HG03097 (cell line): ENCODE results near the gene VCP.

Experiments
- ATAC-seq: cut with Tn5 transposase; IDR thresholded peaks from one replicate; pipeline ENCODE4 v1.9.1; 2021; ENCODE audit not compliant: unreplicated experiment, low FRiP score

Gene VCP

GRCh38 chr9:35072461-35073278, at the start of gene VCP:
Gene VCP, minus strand, starts transcription at chr9:35072625. Its CDS starts 272 bp downstream, at chr9:35072353.
- ATAC-seq, result peak; percentile 79

GRCh38 chr9:35116898-35117551, 44.6 kb upstream of the VCP start:
- ATAC-seq, result peak; percentile 43

- no peak for ATAC-seq
These were observed 44.1 kb upstream of the VCP start for GRCh38 chr9:35116539-35116897.

- ATAC-seq, result peak; percentile 46
These were observed 43.5 kb upstream of the VCP start, which contains the start of gene ATOSB for GRCh38 chr9:35115680-35116538. Gene ATOSB, minus strand, starts transcription at chr9:35115862. Its CDS starts 7,588 bp downstream, at chr9:35108274.

GRCh38 chr9:35114840-35115628, 42.6 kb upstream of the VCP start:
- no peak for ATAC-seq

- ATAC-seq, result no peak
These were observed 41.9 kb upstream of the VCP start for GRCh38 chr9:35114113-35114839.

- no peak for ATAC-seq
These were observed 40.0 kb upstream of the VCP start for GRCh38 chr9:35112257-35113020.

- ATAC-seq, result peak; percentile 63
These were observed 38.8 kb upstream of the VCP start for GRCh38 chr9:35111001-35111933.

GRCh38 chr9:35110327-35110761, 37.9 kb upstream of the VCP start:
- no peak for ATAC-seq

GRCh38 chr9:35108946-35109575, 36.6 kb upstream of the VCP start:
- ATAC-seq, result no peak

GRCh38 chr9:35108461-35108860, 36.0 kb upstream of the VCP start:
- no peak for ATAC-seq

GRCh38 chr9:35107297-35108290, 35.2 kb upstream of the VCP start:
- ATAC-seq, result no peak

- ATAC-seq, result no peak
These were observed 33.9 kb upstream of the VCP start for GRCh38 chr9:35106343-35106730.

GRCh38 chr9:35105571-35106342, 33.3 kb upstream of the VCP start:
- no peak for ATAC-seq

- no peak for ATAC-seq
These were observed 32.7 kb upstream of the VCP start for GRCh38 chr9:35105126-35105525.
